Measurements from ENCODE around the gene SOX13.

The SOX13 gene

GRCh38 chr1:204062106-204062505 is 10.8 kb upstream of the SOX13 start:
- DNase-seq (ENCODE audit: low read depth), result no peak
- H3K4me3 ChIP-seq (ENCODE audit: low read depth, low read length), result no peak overlapping the region
- TF ChIP-seq CTCF (conservative IDR thresholded peaks at IDR 0.05; ENCODE audit: low read depth, low read length), result no peak

- no peak overlapping the region for H3K4me3 ChIP-seq (ENCODE audit: low read depth, low read length)
- DNase-seq (ENCODE audit: low read depth), result peak; percentile 23
- TF ChIP-seq CTCF (conservative IDR thresholded peaks at IDR 0.05; ENCODE audit: low read depth, low read length), result no peak
These were observed 7.5 kb upstream of the SOX13 start for GRCh38 chr1:204065174-204065985.

DNA sequence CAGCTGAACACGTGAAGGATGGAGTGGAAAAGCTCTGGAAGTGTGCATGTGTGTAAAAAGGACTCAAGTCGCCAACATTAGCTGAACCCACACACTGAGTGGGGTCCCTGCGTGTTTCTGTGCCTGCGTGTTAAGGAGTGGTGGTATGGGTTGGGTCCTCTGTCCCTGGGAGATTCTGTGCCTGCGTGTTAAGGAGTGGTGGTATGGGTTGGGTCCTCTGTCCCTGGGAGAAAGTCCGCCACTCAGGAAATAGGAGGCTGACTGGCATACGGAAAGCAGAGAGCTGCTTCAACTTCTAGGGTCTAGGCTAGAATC is 7.0 kb upstream of the SOX13 start:
- TF ChIP-seq CTCF (conservative IDR thresholded peaks at IDR 0.05; ENCODE audit: low read depth, low read length), result no peak
- H3K4me3 ChIP-seq (ENCODE audit: low read depth, low read length), result no peak overlapping the region
- no peak for DNase-seq (ENCODE audit: low read depth)

GRCh38 chr1:204067935-204068334 is 5.0 kb upstream of the SOX13 start:
- DNase-seq (ENCODE audit: low read depth), result no peak
- TF ChIP-seq CTCF (conservative IDR thresholded peaks at IDR 0.05; ENCODE audit: low read depth, low read length), result no peak
- H3K4me3 ChIP-seq (ENCODE audit: low read depth, low read length), result no peak overlapping the region

DNA sequence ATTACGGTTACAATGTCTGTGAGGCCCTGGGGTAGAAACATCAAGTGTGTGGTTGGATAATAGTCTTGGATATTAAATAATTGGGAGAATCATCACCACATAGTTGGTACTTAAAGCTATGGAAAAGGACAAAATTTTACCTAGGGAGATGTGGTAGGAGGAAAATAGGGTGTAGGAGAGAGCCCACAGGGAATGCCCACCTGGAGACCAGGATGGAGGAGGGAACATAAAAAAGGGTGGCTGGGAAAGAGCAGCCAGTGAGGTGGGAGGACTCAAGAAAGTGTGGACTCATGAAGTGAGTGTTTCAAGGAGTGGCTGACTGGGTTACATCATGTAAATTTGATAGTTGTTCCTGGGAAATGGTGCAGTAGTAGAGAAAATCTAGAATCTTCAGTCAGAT is 3.0 kb upstream of the SOX13 start:
- TF ChIP-seq CTCF (conservative IDR thresholded peaks at IDR 0.05; ENCODE audit: low read depth, low read length), result no peak
- no peak for DNase-seq (ENCODE audit: low read depth)
- H3K4me3 ChIP-seq (ENCODE audit: low read depth, low read length), result no peak overlapping the region

- no peak for TF ChIP-seq CTCF (conservative IDR thresholded peaks at IDR 0.05; ENCODE audit: low read depth, low read length)
These were observed 2.0 kb upstream of the SOX13 start for GRCh38 chr1:204070895-204071294.

DNA sequence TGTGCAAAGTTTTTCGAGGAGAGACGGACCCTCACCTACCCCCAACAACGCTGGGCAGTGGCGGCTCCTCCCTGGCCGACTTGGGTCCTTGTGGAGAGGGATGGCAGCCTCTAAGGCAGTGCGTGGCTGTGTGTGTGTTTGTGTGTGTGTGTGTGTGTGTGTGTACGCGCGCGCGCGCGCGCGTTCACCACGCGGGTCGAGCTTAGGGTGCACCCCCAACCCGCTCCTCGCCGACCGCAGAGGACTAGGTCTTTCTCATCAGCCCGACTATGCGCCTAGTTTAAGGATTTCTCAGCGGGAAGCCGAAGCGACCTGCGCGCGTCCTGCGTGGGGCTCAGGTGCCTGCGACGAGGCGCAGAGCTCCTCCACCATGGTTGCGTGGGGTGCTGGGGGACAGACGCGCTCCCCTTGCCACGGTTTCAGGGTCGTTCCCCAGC is 940 bp downstream of the SOX13 start:
- peak overlapping the region; percentile 72 for H3K4me3 ChIP-seq (ENCODE audit: low read depth, low read length)
- DNase-seq (ENCODE audit: low read depth), result peak; percentile 23
- TF ChIP-seq CTCF (conservative IDR thresholded peaks at IDR 0.05; ENCODE audit: low read depth, low read length), result no peak

More at GRCh38 chr1:204070895-204071294, 2.0 kb upstream of the SOX13 start:
- DNase-seq (ENCODE audit: low read depth), result no peak
- no peak overlapping the region for H3K4me3 ChIP-seq (ENCODE audit: low read depth, low read length)

Measured in choroid plexus epithelial cell (primary cell).